SU-DHL-6 (cell line): Measurements from ENCODE around the gene TMEM208.

Experiments used
- CTCF ChIP-seq: fragments of 200-600 bp; sonication (generic); IDR thresholded peaks from one replicate; pipeline ENCODE4 v1.5.1; 2017; ENCODE audit warnings: antibody characterized with exemption, mild to moderate bottlenecking, low read length, moderate library complexity; ENCODE audit not compliant: insufficient read depth, poor library complexity, severe bottlenecking
- EZH2phosphoT487 ChIP-seq: fragments of 200-600 bp; sonication (generic), shearing (Covaris generic); conservative IDR thresholded peaks from 2 replicates; pipeline ENCODE4 v1.6.1; 2018; ENCODE audit warnings: mild to moderate bottlenecking, antibody characterized with exemption, low read length, moderate library complexity, mixed read lengths

- TF ChIP-seq CTCF, result no peak
- no peak for TF ChIP-seq EZH2phosphoT487
Measured at GRCh38 chr16:67265834-67266233, 38.9 kb downstream of the TMEM208 start.
